GM21529 (cell line): ENCODE data around the gene TM4SF5.

ENCODE experiments used
- ATAC-seq: cut with Tn5 transposase; IDR thresholded peaks from one replicate; pipeline ENCODE4 v1.9.1; 2021; ENCODE audit not compliant: unreplicated experiment

The TM4SF5 gene, protein sequence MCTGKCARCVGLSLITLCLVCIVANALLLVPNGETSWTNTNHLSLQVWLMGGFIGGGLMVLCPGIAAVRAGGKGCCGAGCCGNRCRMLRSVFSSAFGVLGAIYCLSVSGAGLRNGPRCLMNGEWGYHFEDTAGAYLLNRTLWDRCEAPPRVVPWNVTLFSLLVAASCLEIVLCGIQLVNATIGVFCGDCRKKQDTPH

DNA sequence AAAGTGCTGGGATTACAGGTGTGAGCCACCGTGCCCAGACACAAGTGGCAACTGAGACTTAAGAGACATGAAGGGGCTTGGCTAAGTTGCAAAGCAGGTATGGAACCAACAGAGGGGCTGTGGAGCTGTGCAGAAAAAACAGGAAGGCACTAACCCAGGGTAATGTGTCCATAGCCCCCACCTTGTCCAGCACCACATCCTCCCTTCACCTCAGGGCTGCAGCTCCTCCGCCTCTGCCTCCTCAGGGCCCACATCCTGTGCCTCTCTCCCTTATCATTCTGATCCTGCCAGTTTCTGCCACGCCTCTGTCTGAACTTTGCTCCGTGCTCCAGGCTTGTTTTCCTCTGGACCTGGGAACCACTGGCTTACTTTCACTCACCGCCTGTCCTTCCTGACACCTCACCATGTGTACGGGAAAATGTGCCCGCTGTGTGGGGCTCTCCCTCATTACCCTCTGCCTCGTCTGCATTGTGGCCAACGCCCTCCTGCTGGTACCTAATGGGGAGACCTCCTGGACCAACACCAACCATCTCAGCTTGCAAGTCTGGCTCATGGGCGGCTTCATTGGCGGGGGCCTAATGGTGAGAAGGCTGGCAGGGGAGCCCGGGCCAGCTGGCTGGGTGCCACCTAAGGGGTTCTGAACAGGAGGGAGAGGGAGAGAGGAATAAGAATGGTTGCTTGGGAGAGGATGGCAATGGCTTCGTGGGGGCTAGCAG, at the start of gene TM4SF5:
TSS of gene TM4SF5 (plus strand) at position 368 of the 716 bp plus-strand sequence. CDS start at position 405, 37 bp downstream.
- no peak for ATAC-seq

DNA sequence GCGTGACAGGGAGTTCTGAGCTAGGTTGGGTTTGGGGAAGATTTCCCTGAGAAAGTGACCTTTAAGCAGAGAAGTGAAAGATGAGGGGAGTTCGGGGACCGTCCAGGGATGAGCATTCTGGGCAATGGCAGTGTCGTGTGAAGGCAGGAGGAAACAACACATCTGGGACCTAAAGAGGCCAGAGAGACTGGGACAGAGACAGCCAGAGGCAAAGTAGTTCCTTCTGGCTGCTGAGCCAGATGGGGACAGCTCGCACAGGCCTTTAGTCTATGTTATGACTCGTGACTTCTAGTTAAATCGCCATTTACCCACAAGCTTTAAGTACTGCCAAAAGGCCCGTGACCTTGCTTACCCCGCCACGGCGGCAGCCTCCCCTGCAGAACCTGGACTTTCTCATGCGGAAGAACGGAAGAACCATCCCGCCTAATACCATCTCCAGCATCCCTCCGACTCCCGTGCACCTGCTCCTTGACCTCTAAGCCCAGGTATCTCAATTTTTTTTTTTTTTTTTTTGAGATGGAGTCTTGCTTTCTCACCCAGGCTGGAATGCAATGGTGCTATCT, 48.9 kb upstream of the TM4SF5 start:
- ATAC-seq = no peak

DNA sequence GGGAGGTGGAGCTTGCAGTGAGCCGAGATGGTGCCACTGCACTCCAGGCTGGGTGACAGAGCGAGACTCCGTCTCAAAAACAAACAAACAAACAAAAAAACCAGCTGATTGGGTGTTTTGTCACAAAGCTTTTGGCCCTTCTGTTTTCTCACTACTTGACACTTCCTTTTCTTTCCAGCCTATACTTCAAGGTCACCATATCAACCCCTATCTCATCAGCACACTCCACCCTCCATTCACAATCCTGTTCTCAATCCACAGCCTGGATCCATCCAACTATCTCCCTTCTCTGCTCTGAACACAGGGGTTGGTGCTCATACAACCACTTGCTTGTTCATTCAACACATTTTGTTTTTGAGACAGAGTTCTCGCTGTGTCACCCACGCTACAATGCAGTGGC, 47.0 kb upstream of the TM4SF5 start:
- no peak for ATAC-seq

DNA sequence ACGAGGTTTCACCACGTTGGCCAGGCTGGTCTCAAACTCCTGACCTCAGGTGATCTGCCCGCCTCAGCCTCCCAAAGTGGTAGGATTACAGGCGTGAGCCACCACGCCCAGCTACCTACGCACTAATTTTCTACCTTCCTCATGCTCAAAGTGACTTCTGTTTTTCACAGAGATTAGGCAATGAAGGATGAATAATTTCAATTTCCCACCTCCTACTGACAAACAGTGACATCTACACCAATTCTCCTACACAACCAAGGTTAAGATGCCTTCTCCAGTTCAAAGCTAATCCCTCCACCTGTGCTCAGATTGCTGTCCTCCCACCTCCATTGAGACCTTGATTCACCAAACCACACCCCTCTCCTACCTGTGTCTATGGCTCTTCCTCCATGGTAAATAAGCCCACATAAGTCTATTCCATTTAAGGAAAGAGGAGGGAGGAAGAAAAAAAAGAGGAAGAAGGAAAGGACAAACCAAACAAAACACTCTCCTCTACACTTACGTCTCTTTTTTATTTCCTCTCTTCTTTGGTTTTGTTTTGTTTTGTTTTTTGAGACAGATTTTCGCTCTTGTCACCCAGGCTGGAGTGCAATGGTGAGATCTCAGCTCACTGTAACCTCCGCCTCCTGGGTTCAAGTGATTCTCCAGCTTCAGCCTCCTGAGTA, 45.9 kb upstream of the TM4SF5 start:
- no peak for ATAC-seq

DNA sequence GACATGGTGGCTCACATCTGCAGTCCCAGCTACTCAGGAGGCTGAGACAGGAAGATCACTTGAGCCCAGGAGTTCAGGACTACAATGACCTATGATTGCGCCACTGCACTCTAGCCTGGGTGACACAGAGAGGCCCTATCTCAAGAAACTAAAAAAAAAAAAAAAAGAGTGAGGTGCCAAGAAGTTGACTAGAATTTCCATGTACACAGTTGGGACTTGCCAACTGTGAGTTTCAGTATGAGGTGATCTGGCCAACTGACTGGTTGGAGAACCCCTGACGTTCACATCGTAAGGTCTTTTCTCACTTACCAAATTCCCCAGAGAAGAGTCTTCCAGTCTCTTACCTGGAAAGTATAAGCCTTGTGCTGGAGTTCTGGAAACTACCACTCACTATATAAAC, 43.6 kb upstream of the TM4SF5 start:
- no peak for ATAC-seq

DNA sequence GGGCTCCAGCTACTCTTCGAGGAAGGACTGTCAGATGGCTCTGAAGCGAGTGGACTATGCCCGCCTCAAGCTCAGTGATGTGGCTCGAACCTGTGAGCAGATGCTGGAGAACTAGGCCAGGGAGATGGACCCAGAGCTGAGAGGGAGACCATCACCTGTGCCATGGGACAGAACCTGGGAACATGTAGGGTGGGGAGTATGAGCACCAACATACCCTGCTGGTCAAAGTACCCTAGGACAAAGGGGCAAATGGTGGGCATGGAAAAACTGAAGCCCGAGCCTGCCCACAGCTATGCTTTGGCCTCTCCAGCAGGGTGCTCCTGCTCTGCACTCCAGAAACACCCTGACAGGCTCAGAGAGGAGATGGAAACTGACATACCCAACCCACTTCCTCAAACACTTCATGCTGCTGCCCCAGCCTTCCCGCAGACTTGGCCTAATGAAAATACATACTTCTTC, 38.6 kb upstream of the TM4SF5 start:
- no peak for ATAC-seq

DNA sequence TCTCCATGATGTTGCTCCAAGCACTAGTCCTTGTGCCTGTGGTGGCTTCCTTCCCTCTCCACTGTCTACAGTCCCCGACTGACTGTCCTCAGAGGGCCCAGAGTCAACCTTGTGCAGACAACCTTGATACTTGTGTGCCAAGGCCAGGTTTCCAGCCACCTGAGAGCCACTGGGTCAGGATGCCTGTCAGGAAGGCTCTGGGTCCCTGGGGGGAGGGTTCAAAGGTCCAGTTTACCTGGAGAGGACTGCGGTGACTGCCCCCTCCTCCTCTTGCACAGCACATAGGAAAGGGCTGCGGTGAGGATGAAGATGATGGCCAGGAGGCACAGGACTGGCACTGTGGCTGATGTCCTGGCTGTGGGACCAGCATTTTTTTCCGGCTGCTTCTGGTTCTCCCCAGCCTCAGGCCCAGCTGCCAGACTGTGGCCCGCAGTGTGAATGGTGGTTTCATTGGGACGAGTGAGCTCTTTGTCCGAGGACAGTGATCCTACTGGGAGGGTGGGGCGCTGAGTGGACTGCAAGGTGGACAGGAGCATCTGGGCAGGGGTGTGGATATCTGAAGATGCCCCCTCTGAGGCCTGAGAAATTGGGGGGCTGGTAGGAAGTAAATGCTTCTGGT, 36.7 kb upstream of the TM4SF5 start:
- no peak for ATAC-seq

DNA sequence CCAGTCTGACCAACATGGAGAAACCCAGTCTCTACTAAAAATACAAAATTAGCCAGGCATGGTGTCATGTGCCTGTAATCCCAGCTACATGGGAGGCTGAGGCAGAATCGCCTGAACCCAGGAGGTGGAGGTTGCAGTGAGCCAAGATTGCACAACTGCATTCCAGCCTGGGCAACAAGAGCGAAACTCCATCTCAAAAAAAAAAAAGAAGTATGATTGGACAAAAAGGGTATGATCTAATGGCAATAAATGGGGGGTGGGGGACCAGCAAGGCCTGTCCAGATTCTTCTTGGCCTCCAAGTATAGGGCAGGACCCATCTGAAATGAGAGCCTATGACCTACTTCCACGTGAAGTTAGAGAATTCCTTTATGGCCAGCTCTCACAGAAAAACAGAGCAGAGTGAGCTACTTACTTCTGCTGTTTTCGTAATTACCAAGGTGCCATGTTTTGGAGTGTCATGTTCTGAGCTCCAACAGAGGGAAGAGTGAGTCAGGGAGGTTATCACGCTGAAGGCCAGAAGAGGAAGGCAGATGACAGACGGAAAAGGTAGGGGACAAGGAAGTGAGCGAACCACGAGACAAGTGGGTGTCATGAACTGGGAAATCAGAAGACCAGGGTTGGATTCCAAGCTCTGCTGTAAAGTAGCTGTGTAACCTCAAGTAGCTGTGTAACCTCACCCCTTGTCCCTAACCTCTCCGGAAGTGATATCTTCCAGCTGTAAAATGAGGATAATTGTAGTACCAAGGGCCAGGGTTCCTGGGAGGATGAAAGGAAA, 35.6 kb upstream of the TM4SF5 start:
- no peak for ATAC-seq

DNA sequence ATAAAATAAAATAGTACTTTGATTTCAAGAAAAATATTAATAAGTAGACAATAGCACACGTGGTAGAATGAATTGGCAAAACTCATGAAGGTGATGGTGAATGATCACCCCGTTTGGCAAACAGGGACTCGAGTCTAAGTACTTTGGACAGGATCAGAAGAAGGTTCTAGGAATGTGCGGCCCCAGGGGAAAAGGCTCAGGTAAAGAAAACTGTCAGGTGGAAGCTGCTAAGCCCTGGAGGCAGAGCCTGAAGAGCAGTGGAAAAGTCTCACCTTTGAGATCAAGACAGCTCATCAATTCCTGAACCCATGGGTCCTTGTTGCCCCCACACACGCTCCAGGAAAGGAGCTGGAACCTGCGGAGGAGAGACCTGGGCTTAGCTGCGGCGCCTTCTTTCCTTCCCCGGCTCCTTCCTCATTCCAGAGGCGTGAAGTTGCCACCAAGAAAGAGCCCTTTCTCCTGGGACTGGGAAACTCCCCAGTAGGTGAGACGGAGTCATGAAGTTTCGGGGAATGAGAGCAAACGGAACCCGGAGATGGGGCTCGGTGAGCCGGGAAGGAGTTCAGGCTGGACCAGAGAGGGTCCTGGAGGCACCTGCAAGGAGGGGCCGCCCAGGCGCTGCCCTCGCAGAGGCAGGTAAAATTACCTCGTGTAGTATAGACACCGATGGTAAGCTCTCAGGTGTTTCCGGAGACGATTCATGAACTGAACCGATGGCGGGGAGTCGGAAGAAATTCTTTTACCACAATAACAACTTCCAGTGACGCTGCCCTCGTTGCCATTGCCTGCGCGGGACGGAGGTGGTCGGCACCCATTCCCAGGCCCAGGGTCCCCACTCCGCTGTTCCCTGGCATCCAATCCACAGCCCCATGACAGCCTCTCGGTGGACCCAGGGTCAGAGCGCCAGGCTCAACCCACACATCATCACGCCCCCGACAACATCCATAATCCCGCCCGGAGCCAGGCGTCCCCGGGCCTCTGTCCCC, 33.3 kb upstream of the TM4SF5 start:
- ATAC-seq = no peak

DNA sequence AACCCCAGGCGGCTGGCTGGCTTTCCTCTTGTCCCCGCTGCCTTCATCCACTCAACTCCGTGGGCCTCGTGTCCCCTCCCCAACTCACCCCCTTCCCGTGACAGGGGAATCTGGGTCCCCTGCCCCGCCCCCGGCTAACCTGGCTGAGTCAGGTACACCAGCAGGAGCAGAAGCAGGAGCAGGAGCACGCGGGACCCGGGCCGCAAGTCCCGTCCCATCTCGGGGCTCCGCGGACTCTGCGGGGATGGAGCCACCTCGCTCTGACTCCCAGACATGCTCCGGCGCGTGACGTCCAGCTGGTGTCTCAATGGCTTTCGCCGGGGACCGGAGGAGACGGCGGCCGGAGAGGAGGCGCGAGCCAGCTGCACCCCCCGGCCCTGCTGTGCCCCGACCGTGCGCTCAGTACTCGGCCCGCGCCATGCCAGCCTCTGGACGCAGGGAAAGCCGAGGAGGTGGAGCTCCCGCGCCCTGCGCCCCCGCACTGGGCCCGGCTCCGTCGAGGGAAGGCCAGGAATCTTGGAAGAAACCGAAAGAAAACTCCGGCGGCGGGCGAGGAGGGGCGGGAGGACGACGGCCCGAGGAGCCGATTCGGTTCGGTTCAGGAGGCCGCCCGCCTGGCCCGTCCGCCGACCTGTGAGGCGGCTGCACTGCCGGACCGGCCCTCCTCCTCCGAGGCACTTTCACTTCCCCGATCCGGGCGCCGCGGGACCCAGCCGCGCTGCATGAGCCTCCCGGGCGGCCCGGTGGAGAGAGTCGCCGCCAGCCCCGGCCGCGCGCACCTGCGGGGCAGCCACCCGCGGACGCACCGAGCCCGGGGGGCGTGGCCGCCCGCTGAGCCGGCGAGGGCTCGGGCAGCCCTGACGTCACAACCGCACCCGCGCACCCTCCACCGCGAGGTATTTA, 32.3 kb upstream of the TM4SF5 start, which contains the start of the genes CXCL16 and ZMYND15:
TSS of gene CXCL16 (minus strand) at position 807 of the 903 bp plus-strand sequence. CDS start at position 218, 589 bp downstream.
TSS of gene ZMYND15 (plus strand) at position 712 of the 903 bp plus-strand sequence. CDS start 716 bp downstream, outside the sequence.
- ATAC-seq = no peak

DNA sequence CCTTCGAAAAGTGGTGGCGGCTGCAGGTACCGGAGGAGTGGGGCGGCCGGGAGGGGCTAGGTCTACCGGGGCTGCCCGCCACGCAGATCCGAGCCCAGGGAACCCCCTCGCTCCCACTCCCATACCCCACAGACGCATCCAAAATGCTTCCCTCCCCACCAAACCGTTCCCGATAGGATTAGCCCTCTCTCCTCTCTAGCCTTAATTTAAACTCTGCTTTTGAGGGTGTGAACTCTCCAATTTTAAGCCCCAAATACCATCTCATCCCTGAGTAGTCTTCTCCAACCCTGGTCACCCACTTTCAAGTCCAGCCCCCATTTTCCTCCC, 31.7 kb upstream of the TM4SF5 start:
- no peak for ATAC-seq

DNA sequence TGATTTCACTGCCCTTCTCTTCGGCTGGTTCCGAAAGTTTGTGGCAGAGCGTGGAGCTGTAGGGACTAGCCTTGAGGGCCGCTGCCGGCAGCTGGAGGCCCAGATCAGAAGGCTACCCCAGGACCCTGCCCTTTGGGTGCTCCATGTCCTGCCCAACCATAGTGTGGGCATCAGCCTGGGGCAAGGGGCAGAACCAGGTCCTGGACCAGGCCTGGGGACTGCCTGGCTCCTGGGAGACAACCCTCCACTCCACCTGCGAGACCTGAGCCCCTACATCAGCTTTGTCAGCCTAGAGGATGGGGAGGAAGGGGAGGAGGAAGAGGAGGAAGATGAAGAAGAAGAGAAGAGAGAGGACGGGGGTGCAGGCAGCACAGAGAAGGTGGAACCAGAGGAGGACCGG, 31.1 kb upstream of the TM4SF5 start:
- ATAC-seq = no peak

DNA sequence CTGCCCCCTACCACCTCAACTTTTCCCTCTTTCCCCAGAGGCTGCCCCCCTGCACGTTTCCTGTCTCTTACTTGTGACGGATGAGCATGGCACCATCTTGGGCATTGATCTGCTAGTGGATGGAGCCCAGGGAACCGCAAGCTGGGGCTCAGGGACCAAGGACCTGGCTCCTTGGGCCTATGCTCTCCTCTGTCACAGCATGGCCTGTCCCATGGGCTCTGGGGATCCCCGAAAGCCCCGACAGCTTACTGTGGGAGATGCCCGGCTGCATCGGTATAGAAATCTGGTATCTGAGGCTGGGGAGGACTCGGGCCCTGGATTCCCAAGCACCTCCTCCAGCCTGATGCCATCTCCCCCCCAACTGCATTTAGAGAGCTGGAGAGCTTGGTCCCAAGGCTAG, 30.1 kb upstream of the TM4SF5 start:
- no peak for ATAC-seq

DNA sequence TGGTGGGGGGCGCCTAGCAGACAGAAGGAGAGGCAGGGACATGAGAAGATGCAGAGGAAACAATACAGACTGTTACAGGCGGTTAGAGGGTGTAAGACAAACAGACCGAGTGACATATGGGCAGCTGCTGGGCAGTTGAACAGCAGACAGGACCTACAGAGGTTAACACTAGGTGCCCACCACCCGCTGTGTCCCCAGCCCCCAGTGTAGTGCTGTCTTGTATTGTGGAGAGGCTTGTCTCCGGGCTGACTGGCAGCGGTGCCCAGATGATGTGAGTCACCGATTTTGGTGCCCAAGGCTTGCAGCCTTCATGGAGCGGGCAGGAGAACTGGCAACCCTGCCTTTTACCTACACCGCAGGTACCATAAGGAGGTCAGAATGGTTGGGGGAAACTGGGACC, 29.6 kb upstream of the TM4SF5 start:
- no peak for ATAC-seq

DNA sequence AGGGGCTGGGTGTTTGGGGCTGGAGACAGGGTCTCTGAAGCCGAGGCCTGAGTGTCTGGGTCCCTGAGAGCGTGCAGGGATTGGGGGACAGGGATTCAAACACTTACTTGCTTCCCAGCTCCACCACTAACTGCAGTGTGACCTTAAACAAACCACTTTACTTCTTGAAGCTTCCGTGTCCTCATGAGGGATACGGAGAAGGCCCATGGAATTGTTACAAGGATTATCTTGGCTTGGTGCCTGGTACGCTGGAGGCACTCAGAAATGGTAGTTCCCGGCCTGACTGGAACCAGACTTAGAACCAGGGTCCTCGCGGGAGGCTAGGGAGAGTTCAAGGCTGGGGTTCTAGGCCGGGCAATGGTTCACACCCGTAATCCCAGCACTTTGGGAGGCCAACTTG, 29.1 kb upstream of the TM4SF5 start:
- ATAC-seq = no peak

DNA sequence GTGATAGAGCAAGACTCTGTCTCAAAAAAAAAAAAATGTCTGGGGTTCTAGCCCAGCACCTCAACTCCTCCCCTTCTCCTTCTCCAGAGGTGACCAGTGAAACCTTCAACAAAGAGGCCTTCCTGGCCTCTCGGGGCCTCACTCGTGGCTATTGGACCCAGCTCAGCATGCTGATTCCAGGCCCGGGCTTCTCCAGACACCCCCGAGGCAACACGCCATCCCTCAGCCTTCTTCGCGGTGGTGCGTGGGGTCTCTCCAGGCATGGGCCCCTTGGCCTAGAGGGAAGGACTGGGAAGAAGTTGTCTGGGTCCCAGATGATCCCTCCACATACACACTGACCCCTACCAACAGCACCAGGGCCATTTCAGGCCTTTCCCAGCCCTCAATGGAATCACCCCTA, 28.5 kb upstream of the TM4SF5 start:
- ATAC-seq = no peak

DNA sequence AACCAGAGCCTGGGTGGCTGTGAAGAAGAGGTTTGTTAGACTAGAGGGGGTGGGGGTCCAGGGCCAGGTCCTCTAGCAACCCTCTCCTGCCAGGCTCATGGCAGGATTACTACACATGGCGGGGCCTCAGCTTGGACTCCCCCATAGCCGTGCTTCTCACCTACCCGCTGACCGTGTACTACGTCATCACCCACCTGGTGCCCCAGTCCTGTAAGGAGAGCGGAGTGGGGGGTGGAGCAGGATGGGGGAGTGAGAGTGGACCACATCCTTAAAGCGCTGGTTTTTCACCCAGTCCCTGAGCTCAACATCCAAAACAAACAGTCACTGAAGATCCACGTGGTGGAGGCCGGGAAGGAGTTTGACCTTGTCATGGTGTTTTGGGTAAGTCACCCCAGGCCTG, 27.8 kb upstream of the TM4SF5 start:
- no peak for ATAC-seq
